Activated T-cell treated with anti-CD3 and anti-CD28 coated beads for 24 hours (primary cell): Measurements from ENCODE around the gene PTPN7.
A peak's percentile ranks its signal among the peaks of the same experiment; 100 is the strongest.

Experiments
- DNase-seq: peaks from one replicate; pipeline ENCODE4 v3.0.0-alpha.2; 2020; ENCODE audit warnings: low read depth

The PTPN7 gene

DNA sequence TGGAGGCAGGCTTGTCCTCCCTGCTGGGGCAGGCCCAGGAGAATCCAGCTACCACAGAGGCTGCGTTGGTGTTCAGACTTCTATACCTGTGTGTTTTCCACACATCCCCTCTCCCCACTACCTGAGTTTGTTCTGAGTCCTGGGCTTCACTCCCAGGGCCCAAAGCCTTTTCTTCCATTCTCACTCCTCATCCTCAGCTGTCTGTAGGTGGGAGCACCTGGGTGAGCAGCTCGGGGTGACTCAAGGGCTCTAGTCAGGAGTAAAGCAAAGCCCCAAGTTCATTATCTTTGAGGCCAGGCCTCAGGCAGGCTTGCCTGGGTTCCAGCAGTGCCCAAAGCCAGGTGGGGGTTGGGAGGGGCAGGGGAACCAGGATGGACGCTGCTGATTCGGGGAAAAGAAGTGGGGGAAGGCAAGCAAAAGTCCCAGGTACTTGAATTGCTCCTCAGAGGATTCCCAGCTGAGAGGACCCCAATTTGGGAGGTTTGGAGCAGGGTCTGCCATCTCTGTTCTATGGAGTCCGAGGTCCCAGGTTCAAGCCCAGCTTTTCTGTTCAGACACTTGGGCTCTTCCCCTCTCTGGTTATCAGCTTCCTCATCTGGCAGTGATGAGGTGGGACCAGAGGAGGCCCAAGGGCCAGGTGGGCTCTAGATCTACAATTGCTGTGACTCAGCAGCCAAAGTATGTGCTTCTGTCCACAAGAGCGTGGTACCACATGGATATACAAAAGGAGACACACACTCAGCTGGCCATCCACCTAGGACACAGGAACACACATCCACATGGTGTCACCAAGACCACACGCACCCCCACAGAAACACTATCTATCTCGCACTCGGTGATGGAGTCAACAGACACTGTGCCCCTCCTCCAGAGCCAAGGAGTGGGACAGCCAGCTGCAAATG is 5.8 kb upstream of the PTPN7 start:
- DNase-seq, result no peak

DNA sequence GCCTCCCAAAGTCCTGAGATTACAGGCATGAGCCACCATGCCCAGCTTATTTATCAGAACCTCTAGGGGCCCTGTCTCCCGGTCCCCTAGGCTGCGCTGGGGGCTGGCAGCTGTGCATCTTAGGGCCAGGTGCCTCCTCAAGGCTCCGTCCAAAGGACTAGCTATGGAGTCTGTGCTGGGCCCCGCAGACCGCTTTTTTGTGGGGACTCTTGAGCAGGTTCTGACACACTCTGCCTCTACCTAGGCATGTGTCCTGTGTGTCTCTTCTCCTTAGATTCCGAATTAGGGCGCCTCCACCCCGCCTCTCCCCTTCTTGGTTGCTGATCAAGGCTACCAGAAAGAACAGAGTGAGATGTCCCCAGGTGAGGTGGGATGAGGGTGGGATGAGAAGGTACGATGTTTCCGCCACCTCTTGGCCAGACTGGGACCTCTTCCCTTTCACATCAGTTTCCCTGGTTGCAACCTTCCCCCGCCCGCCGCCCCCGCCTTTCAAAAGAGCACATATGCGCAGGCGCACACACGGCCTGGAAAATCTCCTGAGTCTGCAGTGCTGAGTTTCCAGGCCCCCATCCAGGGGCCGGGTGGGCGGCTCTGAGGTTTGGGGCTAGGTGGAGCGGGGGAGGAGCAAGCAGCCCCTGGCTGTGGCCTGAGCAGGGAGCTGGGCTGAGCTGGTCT is 5.0 kb upstream of the PTPN7 start:
- DNase-seq, result no peak

DNA sequence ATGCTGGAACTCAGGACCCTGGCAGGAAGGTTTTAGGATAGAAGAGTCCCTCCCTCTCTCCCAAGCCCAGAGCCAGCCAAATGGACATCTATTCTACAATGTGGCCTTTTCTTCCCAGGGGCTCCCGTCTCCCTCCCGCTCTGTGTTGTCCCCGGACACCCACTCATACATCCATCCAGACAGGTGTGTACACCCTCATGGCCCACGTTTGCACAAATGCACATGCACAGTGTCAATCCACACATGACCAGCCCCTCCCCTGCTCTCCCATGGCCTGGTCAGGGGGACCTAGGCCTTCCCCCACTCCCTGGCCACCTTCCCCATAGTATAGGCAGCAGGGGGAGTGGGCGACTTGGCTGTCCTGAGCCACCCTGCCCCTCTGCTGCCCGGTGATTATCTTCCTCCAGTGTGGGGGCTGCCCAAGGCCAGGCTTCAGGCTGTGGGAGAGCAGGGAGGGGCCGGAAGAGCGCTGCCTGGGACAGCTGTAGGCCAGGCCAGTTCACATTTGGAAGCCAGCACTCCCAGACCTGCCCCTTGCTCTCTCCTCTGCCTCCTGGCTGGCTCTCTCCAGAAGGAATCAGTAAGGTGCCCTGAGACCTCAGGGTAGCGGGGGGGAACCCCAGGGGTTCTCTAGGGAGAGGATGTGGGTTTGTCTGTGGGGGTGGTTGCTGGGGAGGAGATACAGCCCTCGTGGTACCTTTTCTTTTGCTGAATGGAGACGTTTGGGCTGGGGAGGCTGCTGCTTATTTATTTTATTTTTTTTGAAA is 4.1 kb upstream of the PTPN7 start:
- no peak for DNase-seq

DNA sequence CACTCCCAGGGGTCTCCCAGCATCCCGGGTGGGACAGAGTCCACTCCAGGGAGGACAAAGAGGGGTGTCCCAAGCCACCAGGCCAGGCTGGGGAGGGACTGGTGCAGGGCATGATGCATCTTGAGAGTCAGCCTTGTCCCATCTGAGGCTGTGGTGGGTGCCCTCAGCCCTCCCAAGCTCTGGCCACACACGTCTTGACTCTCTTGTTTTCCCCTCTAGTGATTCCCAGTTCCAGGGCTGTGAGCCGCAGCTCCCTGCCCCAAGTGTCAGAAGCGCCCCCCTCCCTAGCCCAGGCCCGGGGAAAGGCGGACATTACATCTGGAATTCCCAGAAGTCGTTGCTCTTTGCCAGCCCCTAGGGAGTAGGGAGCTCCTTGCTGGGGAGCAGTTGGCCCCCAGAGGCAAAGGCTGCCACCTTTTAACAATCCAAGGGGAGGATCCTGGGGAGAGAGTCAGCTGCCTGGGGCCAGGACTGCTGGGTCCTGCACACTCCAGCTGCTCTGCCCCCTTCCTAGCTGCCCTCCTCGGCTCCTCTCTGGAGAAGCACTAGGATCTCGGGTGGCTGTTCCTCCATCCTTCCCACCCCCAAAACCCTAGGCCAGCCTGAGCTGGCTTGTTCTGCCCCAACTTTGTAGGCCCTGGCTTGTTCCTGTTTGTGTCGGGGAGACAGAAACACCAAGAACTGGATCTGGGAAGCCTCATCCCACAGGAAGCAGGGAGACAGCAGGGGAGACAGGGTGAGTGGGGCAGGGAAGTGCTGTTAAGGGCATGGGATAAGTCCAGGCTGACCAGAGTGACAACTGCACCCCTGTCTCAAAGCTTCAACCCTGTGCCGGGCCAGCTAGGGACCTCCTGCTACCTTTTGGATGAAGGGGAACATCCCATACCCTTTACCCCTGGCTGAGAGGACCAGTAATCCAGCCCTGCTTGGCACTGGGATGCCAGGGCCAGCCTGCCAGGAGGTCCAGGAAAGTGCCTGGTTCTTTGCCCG is 3.2 kb upstream of the PTPN7 start:
- DNase-seq, result no peak

- DNase-seq, result no peak
Measured at GRCh38 chr1:202162418-202163280, 2.2 kb upstream of the PTPN7 start.

DNA sequence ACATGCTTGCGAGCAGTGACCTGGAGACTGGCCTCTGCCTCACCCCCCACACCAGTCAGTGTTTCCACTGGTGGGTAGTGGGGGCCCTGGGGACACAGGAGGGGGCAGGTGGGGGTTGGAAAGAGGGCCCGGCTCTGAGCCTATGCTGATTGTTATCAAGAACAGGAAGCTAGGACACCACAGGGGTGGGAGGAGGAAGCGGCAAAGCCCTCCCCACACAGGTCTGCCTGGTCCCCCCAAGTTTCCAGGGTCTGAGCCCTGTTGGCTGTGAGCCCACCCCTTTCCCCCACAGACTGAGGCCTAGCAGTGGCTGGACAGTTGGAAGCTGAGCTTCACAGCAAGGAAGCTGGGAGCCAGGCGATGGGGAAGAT is 1.6 kb upstream of the PTPN7 start:
- no peak for DNase-seq

GRCh38 chr1:202161151-202162046 is 997 bp upstream of the PTPN7 start:
- no peak for DNase-seq

DNA sequence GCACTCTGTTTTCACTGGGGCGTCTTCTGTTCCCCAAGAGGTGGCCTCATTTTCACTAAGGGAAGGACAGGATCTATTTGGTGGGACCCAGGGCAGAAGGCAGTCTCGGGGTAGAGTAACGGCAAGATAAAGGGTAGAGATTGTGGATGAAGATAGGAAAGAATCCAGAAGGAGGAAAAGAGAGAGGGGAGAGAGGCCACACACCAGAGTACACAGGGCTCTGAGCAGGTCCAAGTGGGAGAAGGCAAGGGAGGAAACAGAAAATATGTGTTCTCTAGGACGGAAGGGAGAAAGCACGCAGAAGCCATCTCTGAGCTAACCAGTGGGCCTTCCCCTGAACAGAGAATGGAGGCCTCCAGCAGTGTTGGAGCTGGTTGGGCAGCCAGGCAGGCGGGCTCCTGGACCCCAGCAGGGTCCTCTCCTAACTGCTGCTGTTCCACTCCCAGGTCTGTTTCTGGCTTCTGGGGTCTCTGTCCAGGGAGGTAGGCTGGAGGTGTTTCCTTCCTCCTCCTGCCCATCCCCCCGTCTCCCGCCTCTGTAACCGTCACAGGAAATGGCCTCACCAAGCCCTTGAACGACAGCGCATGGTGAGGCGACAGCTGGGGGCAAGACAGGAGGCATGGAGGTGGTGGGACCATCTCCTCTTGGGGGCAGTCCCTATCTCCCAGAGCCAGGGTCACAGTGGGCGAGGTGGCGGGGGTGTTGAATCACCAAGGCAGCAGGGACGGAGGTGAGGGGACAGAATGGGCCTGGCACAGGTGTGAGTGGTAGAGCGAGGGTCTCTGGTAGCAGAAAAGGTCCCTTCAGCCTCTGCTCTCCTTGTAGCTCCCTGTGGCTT is 649 bp downstream of the PTPN7 start:
- peak; percentile 67 for DNase-seq

DNA sequence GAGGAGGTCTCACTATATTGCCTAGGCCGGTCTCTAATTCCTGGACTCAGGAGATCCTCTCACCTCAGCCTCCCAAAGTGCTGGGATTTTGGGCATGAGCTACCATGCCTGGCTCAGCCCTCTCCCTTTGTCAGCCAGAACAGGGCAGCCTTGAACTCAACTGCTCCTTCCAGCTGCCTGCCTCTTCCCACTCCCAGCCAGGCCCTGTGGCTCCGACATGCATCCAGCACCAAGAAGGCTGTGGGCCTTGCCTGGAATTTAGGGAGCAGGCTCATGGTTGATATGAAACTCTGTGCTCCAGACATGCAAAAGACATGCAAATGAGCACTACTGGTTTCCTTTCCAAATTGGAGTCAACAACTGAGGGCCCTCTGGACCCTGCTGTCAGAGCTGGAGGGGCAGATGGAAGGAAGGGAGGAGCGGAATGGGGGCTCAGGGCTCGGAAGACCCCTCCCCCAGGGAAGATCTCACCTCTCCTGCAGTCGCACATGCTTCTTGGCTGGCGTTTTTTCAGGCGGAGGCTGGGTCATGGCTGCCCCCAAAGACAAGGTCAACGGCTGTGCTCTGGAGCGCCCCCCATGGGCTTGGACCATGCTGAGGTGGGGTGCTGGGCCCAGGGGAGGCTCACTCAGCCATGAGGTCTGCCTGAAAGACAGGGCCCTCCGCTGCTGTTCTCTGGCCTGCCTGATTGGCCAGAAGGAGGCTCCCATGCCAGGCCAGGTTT is 1.4 kb downstream of the PTPN7 start:
- DNase-seq, result no peak

DNA sequence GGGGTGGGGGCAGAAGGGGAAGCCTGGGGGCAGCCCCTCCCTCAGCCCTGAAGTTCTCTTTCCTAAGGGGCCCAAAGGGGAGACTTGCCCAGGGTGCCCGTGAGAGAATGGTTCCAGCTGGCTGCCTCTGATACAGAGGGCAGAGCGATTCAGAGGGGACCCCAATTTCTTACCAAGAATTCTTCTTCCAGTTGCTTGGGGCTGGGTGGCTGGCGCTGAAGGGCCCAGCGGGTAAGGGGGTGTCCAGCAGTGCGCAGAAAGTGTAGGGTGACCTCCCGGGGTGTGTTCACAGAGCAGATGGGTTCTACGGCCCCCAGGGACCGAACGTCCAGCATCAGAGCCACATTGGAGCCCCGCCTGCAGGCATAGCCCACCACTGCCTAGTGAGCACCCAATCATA is 2.5 kb downstream of the PTPN7 start:
- DNase-seq, result no peak

- DNase-seq, result no peak
Measured at GRCh38 chr1:202156590-202156989, 3.8 kb downstream of the PTPN7 start.

- no peak for DNase-seq
Measured at GRCh38 chr1:202155478-202156021, 4.9 kb downstream of the PTPN7 start.

DNA sequence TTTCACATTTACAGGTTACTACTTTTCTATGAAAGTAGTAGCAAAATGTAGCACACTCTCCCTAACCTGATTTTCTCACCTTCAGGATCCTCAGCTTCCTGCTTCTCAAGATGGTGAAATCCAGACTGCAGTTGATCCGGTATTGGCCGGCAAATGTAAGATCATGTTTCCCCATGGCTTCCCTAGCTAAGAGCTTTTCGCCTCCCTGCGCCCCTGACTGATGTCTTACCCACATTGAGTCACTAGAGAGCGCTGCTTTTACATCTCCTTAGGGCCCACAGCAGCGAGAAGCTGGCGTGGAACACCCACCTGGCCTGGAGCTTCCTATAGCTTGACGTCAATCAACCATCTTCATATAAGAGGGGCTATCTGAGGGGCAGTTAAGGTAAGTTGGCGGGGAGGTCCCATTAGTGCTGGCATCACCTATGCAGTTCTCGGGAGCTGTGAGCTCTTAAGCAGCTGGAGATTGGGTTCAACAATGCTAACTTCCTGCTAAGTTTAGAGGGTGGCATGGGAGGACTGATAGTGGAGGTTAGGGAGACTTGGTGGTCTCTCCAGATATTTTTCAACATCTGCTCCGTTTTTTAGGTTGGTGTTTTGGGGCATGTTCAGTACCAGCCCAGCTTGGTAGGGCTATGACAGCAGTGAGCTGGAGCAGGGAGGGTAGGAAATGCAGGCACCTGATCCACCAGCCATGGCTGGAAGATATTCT is 5.5 kb downstream of the PTPN7 start:
- no peak for DNase-seq

DNA sequence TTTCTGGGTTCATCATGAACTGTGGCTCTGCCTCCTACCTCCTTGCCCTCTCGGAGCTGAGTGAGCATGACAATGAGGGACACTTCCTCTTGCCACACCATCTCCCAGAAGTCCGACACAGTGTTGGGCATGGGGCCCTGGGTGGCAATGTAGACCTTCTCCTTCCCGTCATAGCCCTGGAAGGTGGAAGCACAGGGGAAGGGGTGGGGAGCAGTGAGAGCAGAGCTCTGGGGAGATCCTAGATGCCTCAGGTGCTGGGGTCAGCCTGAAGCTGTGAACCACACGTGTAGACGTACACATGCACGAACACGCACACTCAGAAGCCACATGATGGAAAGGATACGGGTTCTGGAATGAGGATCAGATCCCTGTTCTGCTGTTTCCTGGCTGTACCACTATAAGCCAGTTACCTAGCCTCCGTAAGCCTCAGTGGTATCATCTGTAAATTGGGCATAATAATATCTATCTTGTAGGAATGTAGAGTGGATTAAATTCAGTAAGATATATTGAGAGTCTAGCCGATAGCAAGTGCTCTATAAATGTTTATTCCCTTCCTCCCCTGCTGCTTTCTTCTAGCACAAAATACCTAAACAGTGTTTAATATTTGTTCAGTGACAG is 6.1 kb downstream of the PTPN7 start:
- no peak for DNase-seq

GRCh38 chr1:202153284-202153683 is 7.1 kb downstream of the PTPN7 start:
- no peak for DNase-seq

DNA sequence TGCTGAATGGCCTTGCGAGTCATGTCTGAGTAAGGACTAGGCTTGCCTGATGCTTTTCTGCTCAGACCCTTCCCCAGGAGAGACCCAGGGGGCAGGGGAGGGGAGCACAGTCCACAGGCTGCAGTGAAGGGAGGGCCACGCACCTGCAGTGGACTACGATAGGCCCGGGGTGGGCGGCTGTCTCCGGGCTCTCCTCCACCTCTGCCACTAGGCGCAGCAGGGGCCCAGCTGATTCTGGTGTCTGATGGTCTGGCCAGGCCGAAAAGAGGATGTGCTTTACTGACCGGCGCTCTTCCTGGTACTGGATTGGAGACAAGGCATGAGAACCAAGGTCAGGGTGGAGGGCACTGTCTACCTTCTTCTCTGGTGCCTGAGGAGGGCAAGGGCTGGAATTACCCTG is 8.0 kb downstream of the PTPN7 start:
- no peak for DNase-seq

DNA sequence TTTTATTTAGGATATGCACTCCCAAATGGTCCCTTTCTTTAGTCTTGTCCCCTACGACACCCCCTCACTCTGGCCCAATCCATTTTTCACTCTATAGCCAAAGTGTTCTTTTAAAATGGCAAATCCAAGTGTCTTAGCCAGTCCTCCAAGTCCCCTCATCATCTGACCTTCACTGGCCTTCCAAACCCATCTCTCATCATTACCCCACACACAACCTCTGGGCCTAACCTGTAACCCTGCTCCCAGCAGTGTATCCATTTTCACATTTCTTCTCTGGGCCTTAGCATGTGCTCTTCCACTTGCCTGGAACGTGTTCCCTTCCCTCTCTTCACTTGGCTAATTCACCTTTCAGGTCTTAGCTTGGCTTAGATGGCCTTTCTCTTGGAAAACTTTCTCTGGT is 9.4 kb downstream of the PTPN7 start:
- DNase-seq, result no peak
